Activated gamma-delta T cell treated with anti-CD3 and anti-CD28 coated beads, Interleukin-2, amount 50 U/mL, for 16 hours (primary cell): ENCODE data around the gene FCN3.
"Not testable (repeated sequence)": the region's sequence is repeated elsewhere in the genome, so short reads cannot be mapped to it uniquely, and the experiment has no call there.

Experiments
- DNase-seq: peaks from one replicate; pipeline ENCODE4 v3.0.0-alpha.2; 2020; ENCODE audit warnings: low read depth

FCN3 gene

DNA sequence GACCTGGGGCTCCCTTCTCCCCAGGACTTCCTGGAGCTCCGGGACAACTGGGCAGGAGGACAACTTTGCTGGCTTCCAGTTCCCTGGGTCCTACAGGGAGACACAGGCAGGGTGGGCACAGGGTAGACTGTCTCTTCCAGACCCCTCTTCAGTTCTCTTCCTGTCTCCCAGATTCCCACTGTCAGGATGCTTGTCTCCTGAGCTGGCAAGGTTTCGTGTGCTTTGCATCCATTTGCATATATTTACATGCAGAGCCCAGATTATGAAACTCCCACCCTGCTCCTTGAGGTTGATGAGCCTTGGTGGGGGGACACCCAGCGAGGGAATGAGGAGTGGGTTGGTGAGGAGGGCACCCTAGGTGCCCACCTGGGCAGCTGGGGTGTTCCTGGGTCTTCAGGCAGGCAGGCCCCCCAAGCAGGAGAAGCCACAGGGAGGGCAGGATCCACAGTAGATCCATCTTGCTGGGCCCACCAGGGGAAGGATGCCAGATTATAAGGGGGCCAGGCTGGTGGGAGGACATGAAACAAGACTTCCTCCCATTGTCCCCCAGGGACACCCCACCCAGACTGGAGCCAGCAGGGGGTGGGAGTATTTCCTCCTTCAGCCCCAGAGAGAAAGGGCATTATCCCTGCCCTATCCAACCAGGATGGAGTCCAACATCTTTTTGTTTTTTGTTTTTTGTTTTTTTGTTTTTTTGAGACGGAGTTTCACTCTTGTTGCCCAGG lies at the start of gene FCN3:
TSS of gene FCN3 (minus strand) at position 463 of the 725 bp plus-strand sequence. CDS start at position 457, 6 bp downstream.
- DNase-seq: no peak

DNA sequence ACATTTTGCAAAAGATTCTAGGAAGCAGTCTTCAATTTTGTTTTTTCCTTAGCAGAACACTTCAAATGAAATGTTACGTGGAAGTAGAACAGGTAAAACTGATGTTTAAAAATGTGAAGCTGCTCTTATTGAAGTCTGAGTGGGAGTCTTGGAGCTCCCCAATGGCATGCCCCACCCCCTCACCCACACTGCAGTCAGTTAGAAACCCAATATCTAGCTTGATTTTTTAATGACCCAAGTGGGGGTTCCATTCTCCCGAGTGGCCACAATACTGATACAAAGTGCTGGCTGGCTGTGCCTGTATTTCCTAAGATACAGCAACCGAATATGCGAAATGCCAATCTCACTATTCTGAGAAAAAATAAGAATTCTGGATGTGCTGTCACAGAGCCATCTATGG lies 49.1 kb upstream of the FCN3 start:
- no peak for DNase-seq

DNA sequence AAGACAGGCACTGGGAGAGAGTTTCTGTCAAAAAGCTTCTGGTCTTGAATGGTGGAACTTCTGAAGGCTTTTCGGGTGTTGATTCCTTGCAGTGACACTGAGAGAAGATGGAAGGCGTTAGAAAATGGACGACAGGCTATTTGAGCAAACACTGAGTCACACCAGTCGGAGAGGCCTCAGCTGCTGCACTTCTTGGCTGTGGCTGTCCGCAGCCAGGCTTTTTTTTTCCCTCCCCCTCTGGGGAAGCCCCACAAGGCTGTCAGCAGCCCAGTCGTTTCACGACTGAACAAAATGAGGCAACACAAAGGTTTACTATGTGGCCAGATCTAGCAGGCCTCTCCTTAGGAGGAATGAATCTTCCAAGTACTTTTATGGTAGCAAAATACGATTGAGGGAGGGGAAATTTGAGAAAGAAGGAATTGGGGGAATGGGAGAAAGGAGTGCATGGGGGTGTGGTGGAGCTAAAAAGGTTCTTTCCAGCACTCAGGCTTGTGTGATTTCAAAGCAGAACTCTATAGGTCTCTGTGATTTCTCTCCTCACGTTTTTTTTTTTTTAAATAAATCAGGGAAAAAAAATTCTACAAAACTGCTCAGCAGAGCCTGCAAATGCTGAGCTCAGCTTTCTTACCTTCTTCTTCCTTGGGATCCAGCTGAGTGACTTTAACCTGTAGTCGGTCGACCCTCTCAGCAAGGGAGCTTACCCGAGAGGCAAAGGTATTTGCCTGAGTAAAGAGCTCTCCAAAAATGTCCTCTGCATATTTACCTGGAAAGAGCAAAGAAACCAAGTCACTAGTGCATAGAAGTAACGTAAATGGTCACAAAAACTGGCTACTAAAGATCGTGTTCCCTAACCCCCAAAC lies 43.9 kb upstream of the FCN3 start:
- DNase-seq: no peak

DNA sequence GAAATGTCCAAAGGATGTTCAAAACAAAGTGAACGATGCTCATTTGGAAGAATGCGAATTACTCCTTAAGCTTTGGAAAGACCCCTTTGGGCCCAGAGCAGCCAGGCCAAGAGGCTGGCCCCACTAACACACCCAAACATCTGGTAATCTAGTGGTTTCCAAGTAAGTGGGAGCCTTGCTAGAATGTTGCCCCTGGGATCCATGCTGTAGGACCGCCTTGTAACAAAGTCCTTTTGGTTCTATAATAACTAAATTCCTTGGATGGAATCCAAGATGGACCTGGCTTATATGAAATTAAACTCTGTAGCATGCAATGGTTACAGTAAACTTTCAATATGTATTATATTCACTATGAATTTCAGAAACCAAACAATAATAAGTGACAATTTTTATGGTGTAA lies 43.1 kb upstream of the FCN3 start:
- DNase-seq: no peak

DNA sequence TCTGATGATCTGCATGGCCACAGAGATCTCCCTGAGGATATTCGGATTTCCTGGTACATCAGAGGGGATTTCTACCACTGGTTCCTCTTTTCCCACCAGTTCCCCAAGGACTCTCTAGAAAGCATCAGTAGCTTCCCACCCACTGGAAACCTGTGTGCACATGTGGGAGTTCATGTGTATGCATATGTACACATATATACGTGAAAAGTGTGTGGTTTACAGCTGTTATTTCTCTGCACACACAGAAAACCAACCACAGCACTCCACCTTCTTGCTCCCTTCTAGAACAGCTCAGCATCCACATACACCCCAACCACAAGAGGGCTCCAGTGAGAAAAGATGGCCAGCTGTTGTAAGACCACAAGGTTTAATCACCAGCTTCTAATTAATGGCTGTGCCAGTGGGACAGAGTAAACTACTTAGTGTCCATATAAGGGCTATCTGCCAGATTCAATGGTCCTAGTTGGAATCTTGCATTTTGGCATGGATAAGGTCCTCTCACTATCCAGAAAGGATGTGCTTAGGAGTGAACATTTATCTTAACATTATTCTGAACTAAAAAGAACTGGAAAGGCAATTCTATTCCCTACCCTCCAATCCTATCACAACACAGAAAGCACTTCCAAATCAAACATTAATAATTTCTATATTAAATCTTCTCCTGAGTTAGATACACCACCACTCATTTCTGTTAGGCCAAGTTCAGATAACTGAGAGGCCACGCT lies 41.9 kb upstream of the FCN3 start:
- no peak for DNase-seq

DNA sequence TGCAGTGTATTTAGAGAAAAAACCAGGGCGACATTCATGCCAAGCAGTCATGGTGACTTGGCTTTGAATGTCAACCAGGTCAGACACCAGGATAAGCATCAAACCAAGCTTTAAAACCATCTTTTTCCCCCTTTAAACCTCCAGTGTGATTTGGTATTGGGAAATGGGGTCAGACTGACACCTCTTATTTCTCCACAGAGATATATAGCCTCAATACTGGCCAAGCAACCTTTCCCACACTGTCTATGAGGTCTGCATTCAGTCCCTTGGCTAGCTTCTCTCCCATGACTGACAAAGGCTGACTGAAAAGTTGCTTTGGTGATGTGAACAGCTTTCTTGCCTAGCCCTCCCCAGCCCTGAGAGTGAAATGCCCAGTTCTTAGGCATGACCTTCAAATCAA lies 39.5 kb upstream of the FCN3 start:
- DNase-seq: no peak

DNA sequence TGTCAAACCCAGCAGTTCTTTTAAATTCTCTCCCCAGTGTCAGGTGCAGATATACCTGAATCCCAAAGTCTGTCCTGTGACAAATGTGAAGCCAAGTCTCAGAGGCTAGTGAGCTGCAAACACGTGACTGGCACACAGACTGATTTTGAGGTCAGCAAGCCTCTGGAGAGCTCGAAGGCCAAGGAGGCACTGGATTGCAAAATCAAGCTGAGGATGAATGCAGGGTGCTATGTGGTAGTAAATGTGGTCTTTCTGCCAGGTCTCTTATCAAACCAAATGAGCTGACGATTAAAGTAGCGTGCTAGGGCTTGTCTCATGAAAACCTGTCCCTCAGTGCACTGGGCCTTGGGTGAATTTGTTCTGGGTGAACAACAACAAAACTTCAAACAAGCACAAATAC lies 38.4 kb upstream of the FCN3 start:
- no peak for DNase-seq

DNA sequence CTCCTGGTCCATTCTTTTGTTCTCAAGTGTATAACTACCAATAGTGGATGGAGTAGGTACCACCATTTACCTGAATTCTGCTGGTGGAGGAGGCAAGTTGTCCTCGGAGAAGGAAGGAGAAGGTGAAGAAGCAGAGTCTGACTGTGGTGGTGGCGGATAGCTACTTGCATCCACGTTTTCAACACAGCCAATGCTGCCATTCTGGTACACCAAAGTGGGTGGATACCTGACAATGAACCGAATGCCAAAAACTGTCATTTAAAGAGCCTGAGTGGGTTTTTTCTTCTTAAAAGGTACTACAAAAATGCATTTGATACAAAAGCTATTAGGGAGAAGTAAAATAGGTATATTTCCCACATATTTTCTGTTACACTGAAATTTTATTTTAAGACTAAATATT lies 37.9 kb upstream of the FCN3 start:
- DNase-seq: no peak

DNA sequence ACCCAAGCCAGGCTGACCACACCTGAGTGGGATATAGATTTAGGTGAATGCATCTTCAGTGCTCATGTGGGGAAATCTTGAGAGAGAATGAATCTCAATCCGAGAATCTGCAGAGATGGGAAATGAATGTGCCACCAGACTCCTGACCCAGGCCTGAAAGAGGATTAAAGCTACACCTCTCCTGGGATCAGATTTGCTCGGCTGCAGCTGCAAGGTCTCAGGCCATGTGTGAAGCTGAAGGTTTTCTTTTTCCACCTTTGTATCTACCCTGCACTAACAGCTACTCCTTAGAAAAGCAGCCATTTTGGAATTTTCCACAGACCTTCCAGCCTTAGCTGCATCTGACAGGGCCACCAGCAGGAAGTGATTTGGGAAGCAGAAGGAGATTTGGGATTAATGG lies 36.1 kb upstream of the FCN3 start:
- DNase-seq: no peak

DNA sequence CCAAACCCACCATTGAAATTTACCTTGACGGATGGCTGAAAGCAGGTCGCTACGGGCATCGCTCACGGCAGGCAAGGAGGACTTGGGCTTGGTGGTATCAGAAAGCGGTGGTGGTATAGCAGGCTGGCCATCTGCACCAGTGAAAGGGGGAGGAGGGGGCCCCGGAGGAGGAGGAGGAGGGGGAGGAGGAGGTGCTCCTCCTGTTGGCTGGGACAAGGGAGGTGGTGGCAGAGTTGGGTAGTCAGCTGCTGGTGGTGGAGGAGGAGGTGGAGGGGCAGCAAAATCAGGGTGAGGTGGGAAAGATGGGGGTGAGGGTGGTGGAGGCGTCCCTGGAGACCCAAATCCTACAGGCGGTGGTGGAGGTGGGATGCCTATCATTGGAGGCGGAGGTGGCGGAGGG lies 35.0 kb upstream of the FCN3 start:
- no peak for DNase-seq

DNA sequence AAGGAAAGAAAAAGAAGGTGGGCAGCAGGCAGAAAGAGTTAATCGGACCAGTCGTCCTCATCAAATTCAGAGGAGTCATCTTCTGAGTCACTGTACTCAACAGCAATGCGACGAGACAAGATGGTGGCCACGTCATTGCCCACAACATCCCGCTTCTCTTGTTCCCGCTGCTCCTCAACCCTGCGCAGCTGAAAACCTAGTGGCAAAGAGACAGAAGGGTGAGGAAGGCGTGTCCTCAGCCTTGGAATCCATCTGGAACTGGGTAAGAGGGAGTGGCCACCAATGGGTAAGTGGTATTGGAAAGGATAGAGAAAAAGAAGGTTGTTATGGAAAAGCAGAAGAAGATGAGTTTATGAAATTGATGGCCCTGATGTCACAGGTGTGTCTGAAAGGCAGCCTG lies 33.5 kb upstream of the FCN3 start:
- no peak for DNase-seq

DNA sequence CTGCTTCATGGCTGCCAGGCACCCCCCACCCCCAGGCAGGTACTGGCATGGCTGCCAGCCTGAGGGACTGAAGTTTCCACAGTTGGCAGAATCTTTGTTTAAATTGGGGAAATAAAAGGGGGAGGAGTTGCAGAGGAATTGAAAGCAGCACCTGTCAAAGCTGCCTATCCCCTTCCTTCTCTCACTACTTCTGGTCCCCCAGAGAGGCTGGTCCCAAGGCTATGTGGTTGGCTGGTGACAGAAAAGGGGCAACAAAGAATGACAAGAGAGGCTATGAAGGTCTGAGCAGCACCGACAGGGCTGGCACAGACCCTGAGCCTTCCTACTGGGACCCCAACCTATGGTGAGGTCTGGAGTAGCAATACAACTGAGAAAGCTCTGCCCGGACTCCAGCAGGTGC lies 32.2 kb upstream of the FCN3 start:
- DNase-seq: not testable (repeated sequence)

DNA sequence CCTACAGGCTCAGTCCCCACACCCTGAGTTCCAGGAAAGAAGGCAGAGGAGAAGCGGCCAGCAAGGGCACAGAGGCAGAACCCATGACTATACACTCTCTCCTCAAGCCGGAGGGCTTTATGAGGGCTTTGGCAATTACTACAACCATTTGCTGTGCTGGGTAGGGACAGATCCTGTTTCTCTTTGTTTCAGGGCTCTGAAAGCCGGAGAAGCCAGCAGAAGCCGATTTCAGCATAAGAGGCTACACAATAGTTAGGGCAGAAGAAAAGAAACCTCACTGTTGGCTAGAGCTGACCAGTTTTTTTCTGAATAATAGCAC lies 31.7 kb upstream of the FCN3 start:
- DNase-seq: no peak

DNA sequence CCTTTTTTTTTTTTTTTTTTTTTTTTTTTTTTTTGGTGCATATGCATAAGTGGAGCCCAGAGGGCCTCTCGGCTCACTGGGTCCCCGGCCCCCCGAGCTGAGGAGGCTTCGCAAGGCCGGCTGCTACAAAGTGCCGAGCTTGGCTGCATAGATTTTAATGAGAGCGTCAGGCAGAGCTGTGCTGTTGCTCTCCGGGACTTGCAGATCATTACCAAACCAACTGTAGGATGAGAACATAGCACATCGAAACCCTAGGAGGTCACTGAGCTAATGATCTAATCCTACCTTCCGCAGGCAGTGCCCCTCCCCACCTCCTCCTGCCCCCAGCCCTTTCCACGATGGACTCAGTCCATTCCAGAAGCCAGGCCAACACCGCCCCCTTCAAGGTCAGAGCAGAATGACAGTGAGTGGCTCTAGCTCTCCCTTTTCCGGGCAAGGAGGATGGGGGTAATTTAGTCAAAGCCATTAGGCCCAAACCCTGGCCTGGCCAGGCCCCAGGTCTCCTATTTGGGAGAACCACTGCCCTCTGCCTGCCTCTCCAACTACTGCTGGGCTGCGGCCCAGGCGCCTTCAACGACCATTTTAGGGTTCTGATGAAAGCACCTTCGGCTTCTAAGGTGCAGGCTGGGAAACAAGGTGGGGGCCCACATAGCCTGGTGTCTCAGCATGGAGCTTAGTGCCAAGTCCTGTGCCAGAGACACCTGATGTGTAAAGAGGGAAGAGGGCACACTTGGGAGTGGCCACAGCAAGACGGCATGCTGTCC lies 31.2 kb upstream of the FCN3 start:
- DNase-seq: not testable (repeated sequence)

DNA sequence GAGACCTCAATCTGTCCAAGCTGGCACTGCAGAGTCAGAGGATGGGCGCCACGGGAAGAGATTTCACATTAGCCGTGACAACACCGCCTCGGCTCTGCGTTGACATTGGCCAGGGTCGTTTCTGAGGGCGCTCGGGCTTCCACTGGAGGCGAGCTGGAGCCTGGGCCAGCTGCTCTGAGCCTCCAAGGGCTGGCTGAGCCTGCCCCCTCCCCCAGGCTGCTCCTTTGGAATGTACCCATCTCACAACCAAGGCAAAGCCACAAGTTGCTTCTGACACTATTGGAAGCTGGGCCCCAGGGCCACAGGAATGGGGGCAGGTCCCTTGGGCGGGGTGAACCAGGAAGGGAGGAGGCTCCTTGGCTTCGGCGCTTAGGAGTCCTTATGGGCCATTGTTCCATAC lies 30.4 kb upstream of the FCN3 start:
- DNase-seq: no peak

DNA sequence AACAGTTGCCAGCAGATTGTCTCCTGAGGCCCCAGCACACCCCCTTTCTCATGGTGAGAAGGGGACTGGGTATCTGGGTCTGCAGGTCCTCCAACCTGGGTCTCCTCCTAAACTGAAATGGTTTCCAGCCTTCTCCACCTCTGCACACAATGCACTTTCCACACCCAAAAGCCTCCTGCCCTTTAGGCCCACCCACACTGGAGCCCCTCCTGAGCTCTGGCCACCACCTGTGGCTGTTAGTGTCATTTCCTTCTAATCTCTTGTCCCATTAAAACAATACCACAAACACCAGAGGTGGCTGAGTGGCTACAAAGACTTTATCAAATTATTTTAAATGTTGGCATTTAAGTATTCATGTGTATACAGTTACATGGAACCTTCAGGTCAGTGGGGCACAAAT lies 29.3 kb upstream of the FCN3 start:
- DNase-seq: no peak

DNA sequence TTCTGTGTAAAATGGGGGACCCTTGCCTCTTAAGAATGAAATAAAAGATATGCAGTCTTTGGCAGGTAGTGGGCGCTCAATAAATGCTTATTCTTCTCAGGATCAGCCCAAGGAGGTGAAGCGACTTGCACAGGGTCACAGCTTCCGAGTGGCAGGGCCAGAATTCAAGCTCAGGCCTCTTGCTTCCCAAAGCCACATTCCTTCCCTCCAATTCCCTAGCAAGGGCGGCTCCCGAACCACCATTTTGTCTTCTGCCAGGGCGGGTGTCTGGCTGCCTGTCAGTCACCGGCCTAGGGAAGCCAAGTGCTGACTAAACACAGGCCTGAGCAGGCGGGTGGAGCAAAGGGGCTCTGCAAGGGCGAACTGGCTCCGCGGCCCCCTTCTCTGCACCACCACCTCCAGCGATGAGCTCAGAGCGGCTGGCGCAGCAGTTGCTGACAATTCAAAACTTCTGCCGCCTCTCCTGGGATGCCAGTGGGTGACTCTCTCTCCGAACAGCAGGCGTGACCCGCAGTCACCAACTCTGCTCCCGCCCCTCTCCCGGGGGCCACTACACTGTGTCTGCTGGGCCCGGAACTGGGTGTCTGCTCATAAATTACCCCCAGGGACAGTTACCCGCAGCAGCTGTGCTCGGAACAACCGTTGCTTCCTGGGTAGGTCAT lies 28.6 kb upstream of the FCN3 start:
- DNase-seq: no peak

DNA sequence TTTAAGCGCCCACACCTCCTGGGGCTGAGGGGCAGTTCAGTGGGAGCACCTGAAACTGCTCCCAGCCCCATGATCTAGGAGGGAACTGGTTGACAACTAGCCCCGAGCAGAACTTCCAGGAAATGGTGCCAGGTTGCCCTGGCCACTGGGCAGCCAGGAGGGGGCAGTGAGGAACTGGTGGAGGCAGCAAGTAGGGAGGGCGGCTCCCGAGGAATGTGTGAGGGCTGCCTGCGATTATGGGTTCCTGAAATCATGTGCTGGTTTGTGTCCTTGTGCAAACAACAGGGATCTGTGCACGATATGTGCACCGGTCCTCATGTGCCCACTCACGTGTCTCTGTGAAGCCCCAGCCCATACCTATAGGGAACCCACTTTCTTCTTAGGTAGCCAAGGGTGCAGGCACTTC lies 27.7 kb upstream of the FCN3 start:
- DNase-seq: no peak

DNA sequence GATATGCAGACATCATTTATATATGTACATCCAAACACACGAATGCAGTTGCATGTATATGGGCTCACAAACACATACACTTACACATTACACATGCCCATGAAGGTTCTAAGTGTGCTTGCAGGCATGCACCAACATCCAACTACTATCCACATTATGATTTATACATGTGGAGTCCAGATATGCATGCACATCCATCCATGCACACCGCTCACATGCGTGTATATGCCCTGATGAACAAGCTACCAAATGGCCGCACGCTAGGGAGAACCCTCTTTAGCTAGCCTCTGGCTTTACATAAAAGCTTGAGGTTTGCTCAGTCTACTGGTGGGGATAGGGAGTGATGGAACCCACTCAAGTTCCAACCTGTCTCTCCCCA lies 26.3 kb upstream of the FCN3 start:
- DNase-seq: no peak

DNA sequence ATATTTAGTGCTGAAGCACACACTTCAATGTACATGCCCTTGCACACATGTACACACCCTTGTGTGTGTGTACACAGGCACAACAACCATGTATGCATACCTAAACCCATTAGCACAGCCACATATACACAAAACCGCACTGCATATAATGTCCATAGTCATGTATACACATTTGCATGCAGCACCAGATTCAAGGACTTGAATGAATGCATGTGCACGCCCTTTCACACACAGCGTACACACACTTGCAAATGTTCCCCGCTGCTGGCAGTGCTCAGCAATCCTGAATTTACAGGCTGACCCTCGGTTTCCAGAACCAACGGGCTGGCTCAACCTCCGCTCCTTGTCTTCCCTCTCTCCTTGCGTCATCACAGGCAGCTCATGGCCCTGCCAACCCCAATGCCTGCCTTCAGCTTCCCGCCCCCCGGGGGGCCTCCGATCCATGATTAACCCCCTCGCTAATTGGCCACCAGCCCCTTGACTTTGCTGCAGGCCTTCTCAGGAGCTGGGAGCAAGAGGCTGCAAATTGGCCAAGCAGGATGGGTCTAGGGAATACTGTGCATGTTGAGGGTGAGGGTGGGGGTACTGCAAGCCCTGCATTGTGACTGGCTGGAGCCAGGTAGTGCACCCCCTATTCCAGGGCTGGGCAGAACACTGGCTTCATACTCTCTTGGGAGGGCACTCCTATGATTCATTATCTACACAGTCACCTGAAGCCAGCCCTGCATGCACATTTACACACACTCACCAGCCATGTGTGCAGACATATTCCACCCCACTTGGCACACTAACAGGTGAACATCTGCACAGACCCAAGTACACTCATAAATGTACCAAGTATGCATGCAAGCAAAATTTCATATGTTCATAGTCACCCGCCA lies 25.7 kb upstream of the FCN3 start:
- DNase-seq: no peak
